ENCODE measurements around the gene ST3GAL3. TPM values are rescaled to one million over a fixed set of nuclear protein-coding genes. Genes with fewer than 3 reads are reported as not detected.

The ST3GAL3 gene
- total RNA-seq, 1 experiment from 2014 or later, result 8.6 TPM

GRCh38 chr1:43854473-43854872 is 147.1 kb downstream of the ST3GAL3 start (continued):
- TF ChIP-seq ATF3 (CRISPR knock-in tag; conservative IDR thresholded peaks at IDR 0.05) (no peak), HMGA2 (CRISPR knock-in tag; IDR thresholded peaks at IDR 0.05) (no peak), PRDM15 (CRISPR knock-in tag; IDR thresholded peaks at IDR 0.05) (no peak), ARID4B (CRISPR knock-in tag; IDR thresholded peaks at IDR 0.05; ENCODE audit: borderline replicate concordance) (no peak), SP1 (CRISPR knock-in tag; conservative IDR thresholded peaks at IDR 0.05) (no peak)

GRCh38 chr1:43856188-43856587 is 148.9 kb downstream of the ST3GAL3 start:
- POLR2A ChIA-PET, result no interaction called here
- H3K36me3 Mint-ChIP-seq, result no peaks in the 10 kb centered on the region
- H3K4me3 Mint-ChIP-seq, result no peak overlapping the region
- H3K4me1 Mint-ChIP-seq, result peaks cover 16% of the 10 kb centered on the region
- no peak for ATAC-seq
- TF ChIP-seq AFF4 (CRISPR knock-in tag; IDR thresholded peaks at IDR 0.05; ENCODE audit: borderline replicate concordance) (no peak), ESRRA (CRISPR knock-in tag; IDR thresholded peaks at IDR 0.05; ENCODE audit: borderline replicate concordance) (no peak; the same call in 1 of the 2 replicates), SOX15 (CRISPR knock-in tag; IDR thresholded peaks at IDR 0.05) (no peak), CBFB (CRISPR knock-in tag; IDR thresholded peaks at IDR 0.05; ENCODE audit: low read depth) (no peak), CREM (CRISPR knock-in tag; IDR thresholded peaks at IDR 0.05) (no peak), EMX1 (CRISPR knock-in tag; IDR thresholded peaks at IDR 0.05) (no peak), TCF7 (CRISPR knock-in tag; IDR thresholded peaks at IDR 0.05; ENCODE audit: low read depth) (no peak), MAX (CRISPR knock-in tag; IDR thresholded peaks at IDR 0.05) (no peak), ERG (CRISPR knock-in tag; IDR thresholded peaks at IDR 0.05) (no peak), RELA (CRISPR knock-in tag; IDR thresholded peaks at IDR 0.05; ENCODE audit: borderline replicate concordance) (no peak)
- no peak for DNase-seq (ENCODE audit: low spot score)
- H3K27ac Mint-ChIP-seq, result no peak overlapping the region
- CTCF ChIA-PET, result interaction anchor here (1.2 to 1.8 kb wide), 3 partner anchors 74 to 93 kb away, joined by 3 to 11 read pairs (median 4); no protein-coding TSS in a partner anchor
- H3K27me3 Mint-ChIP-seq (ENCODE audit: low read depth), result no peaks in the 10 kb centered on the region; the same call in 1 of the 2 replicates
- no peaks in the 10 kb centered on the region for H3K9me3 Mint-ChIP-seq

Measured in WTC11 (cell line).